HepG2 (cell line): ENCODE results near the gene GFRA1. TPM values are rescaled to one million over a fixed set of nuclear protein-coding genes. Genes with fewer than 3 reads are reported as not detected.

ENCODE experiments used
- ATAC-seq: fragments of 200-7000 bp; cut with Tn5 transposase; 3 replicates; pipeline ENCODE4 v1.9.1; 2020; ENCODE audit warnings: mild to moderate bottlenecking, moderate library complexity
- BruUV-seq: library from RNA; stranded (reverse); fragments of 400-500 nt; replicated peaks from 2 replicates; lab custom pipeline; 2021; lab: Mats Ljungman, UMichigan
- CTCF ChIA-PET: fragments of 300-600 bp; formaldehyde crosslinking; extraction: SDS; loops from one replicate; lab custom pipeline; 2021; ENCODE audit warnings: low total read pairs, inconsistent platforms, low intra/inter-chr PET ratio; lab: Yijun Ruan, JAX
- POLR2A ChIA-PET: fragments of 350-600 bp; sonication (Branson Sonifier 250); formaldehyde crosslinking; loops from one replicate; lab custom pipeline; 2020; ENCODE audit warnings: antibody characterized with exemption, inconsistent platforms; lab: Yijun Ruan, JAX
- DNase-seq: peaks from one replicate; pipeline ENCODE4 v3.0.0-alpha.2; 2015; ENCODE audit warnings: low spot score
- FAIRE-seq: peaks from 3 replicates; lab custom pipeline; 2011; peaks lifted over from hg19 to GRCh38; lab: Jason Lieb, UNC
- H2AFZ ChIP-seq: one replicate; pipeline ENCODE4 v1.6.1; 2011; ENCODE audit warnings: low read length, inconsistent platforms
- H3K27ac ChIP-seq: fragments of 300-600 bp; 3 replicates; pipeline ENCODE4 v1.8.0; 2011; ENCODE audit warnings: mixed run types, mild to moderate bottlenecking, mixed read lengths, low read length, inconsistent platforms; ENCODE audit not compliant: insufficient read depth; ENCODE audit errors: extremely low read length
- H3K27me3 ChIP-seq, 2 experiments: fragments of 200-600 bp in 1 of 2; 2 replicates in 1 of 2; 3 replicates in 1 of 2; pipeline versions ENCODE4 v1.6.0 to v1.8.0; 2011; ENCODE audit warnings: low read length in 2 of 2, mild to moderate bottlenecking in 2 of 2, moderate library complexity in 2 of 2, inconsistent platforms in 1 of 2; ENCODE audit not compliant: insufficient read depth in 2 of 2, control insufficient read depth in 1 of 2
- H3K36me3 ChIP-seq, 2 experiments: fragments of 200-600 bp in 1 of 2; replicated peaks in 1 of 2; 2 replicates in 1 of 2; 3 replicates in 1 of 2; pipeline versions ENCODE4 v1.5.1 to v1.8.0; 2011; ENCODE audit warnings: low read length in 2 of 2, inconsistent platforms in 1 of 2; ENCODE audit not compliant: insufficient read depth in 2 of 2, control insufficient read depth in 1 of 2
- H3K4me1 ChIP-seq: 2 replicates; pipeline ENCODE4 v1.5.1; 2012; ENCODE audit warnings: low read length, inconsistent platforms; ENCODE audit not compliant: insufficient read depth
- H3K4me2 ChIP-seq: 2 replicates; pipeline ENCODE4 v1.6.0; 2011; ENCODE audit warnings: low read depth, low read length, inconsistent platforms
- H3K4me3 ChIP-seq, 3 experiments: fragments of 200-600 bp in 1 of 3; sonication (generic), shearing (Covaris generic) in 1 of 3; replicated peaks in 1 of 3; 2 replicates each; pipeline ENCODE4 v1.5.1; 2011 to 2016; ENCODE audit warnings: low read length in 3 of 3, inconsistent platforms in 2 of 3, low read depth in 2 of 3, mild to moderate bottlenecking in 2 of 3, control low read depth in 1 of 3, mixed read lengths in 1 of 3; ENCODE audit not compliant: insufficient read depth in 1 of 3
- H3K79me2 ChIP-seq: one replicate; pipeline ENCODE4 v1.6.1; 2011; ENCODE audit warnings: low read length, inconsistent platforms; ENCODE audit not compliant: insufficient read depth
- H3K9ac ChIP-seq: 2 replicates; pipeline ENCODE4 v1.6.0; 2011; ENCODE audit warnings: mild to moderate bottlenecking, low read depth, low read length, inconsistent platforms; ENCODE audit not compliant: insufficient read depth
- H3K9me3 ChIP-seq: 2 replicates; pipeline ENCODE4 v1.5.1; 2012; ENCODE audit warnings: mild to moderate bottlenecking, low read length
- H4K20me1 ChIP-seq: 2 replicates; pipeline ENCODE4 v1.6.0; 2011; ENCODE audit warnings: inconsistent platforms, mild to moderate bottlenecking, low read length, moderate library complexity; ENCODE audit not compliant: insufficient read depth
- CC2D1A ChIP-seq: sonication (generic); formaldehyde crosslinking; IDR thresholded peaks from 2 replicates; pipeline ENCODE4 v1.8.1; 2023; ENCODE audit warnings: mild to moderate bottlenecking, missing genetic modification reagents
- MAFK ChIP-seq, 2 experiments: IDR thresholded peaks in 1 of 2; conservative IDR thresholded peaks in 1 of 2; 2 replicates each; pipeline ENCODE4 v1.6.1; 2011; ENCODE audit warnings: improper control_type of control experiment in 2 of 2, low read length in 2 of 2
- MBD4 ChIP-seq: IDR thresholded peaks from 2 replicates; pipeline ENCODE4 v1.6.1; 2012; ENCODE audit warnings: low read length, inconsistent platforms, borderline replicate concordance
- ZIK1 ChIP-seq: sonication (generic); formaldehyde crosslinking; IDR thresholded peaks from 2 replicates; pipeline ENCODE4 v1.5.0; 2020; ENCODE audit warnings: mild to moderate bottlenecking, low read depth, missing genetic modification reagents, borderline replicate concordance
- ZNF451 ChIP-seq: sonication (generic); formaldehyde crosslinking; IDR thresholded peaks from 2 replicates; pipeline ENCODE4 v1.5.0; 2020; ENCODE audit warnings: mild to moderate bottlenecking, missing genetic modification reagents
- WGBS: methylation state at CpG from one replicate; pipeline ENCODE4 v1.1.6; 2017; ENCODE audit warnings: low lambda C conversion rate; 5-methylcytosine and 5-hydroxymethylcytosine counted together
- in situ Hi-C: cut with HindIII; loops from 2 replicates; pipeline ENCODE4 v1.10.0; 2017; ENCODE audit warnings: low pct_unique_long_range_greater_than_20kb; ENCODE audit not compliant: extremely low pct_ligation_motif_present
- intact Hi-C: fragments of 100-400 bp; cut with micrococcal nuclease; formaldehyde crosslinking; loops from one replicate; pipeline ENCODE4 v1.10.0; 2022; ENCODE audit not compliant: unreplicated experiment
- polyA plus RNA-seq, 8 experiments: library from polyadenylated mRNA; depleted of rRNA in 3 of 8; stranded (reverse) in 7 of 8; unstranded in 1 of 8; fragments of >200 nt; fragmentation: Illumina TruSeq in 4 of 8; extraction: Trizol in 4 of 8; gene quantifications; 2 replicates each; pipeline versions ENCODE4 v1.2.1 to v1.2.3, GENCODE V29; 2011 to 2016; ENCODE audit warnings: low read depth in 4 of 8, missing spikeins in 1 of 8, mixed read lengths in 1 of 8; ENCODE audit not compliant: insufficient read depth in 1 of 8
- total RNA-seq, 5 experiments: library from RNA; depleted of rRNA; stranded (reverse); fragments of >200 nt; fragmentation: Illumina TruSeq; extraction: Trizol; gene quantifications; 2 replicates each; pipeline ENCODE4 v1.2.3, GENCODE V29; 2016; ENCODE audit warnings: low read depth in 1 of 5
- TF ChIP-seq, protein P1 (sequence below), 2 experiments: sonication (generic) in 1 of 2; formaldehyde crosslinking in 1 of 2; IDR thresholded peaks; 2 replicates each; pipeline versions ENCODE4 v1.6.1 to v1.9.0; 2014 to 2022; ENCODE audit warnings: antibody characterized with exemption in 1 of 2, borderline replicate concordance in 1 of 2, inconsistent platforms in 1 of 2, low read depth in 1 of 2, missing genetic modification reagents in 1 of 2
- TF ChIP-seq, protein P2 (sequence below): sonication (generic); formaldehyde crosslinking; IDR thresholded peaks from 2 replicates; pipeline ENCODE4 v1.4.0; 2020; ENCODE audit warnings: mild to moderate bottlenecking, low read depth, missing genetic modification reagents
- TF ChIP-seq, protein P3 (sequence below): sonication (generic); formaldehyde crosslinking; IDR thresholded peaks from 2 replicates; pipeline ENCODE4 v1.4.0; 2020; ENCODE audit warnings: missing genetic modification reagents, mild to moderate bottlenecking, borderline replicate concordance
- TF ChIP-seq, protein P4 (sequence below): fragments of 450-650 bp; IDR thresholded peaks from 2 replicates; pipeline ENCODE4 v1.6.1; 2016
- TF ChIP-seq, protein P5 (sequence below): sonication (generic); formaldehyde crosslinking; IDR thresholded peaks from 2 replicates; pipeline ENCODE4 v1.5.0; 2020; ENCODE audit warnings: missing genetic modification reagents, mild to moderate bottlenecking, borderline replicate concordance

Gene GFRA1
- total and polyA plus RNA-seq, 2 of the 13 experiments (the other 11 are each of a cell fraction or from before 2014, with no cell fraction given), result not detected

DNA sequence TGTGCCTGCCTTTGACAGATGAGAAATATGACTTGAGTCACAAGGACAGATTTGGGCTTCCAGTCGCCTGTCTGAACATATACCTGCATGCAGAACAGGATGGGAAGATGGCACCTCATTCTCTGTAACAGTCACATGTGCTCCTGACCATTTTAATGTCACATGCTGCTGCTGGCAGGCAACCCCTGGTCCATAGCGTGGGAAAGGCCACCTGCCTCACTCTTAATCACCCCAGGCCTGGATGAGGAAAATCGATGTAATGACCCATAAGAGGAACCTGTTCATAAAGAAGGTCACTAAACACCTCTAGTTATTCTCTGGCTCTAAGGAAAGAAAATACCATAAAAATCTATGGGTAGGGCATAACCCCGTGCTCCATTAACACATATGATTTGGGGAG, 110.2 kb downstream of the GFRA1 start:
- DNase-seq (no peak), FAIRE-seq (no peak), ATAC-seq (no peak)
- H3K4me2 ChIP-seq, result no peak overlapping the region
- no peaks in the 10 kb centered on the region for H3K27me3 ChIP-seq
- H3K4me1 ChIP-seq, result no peaks in the 10 kb centered on the region
- H4K20me1 ChIP-seq, result no peaks in the 10 kb centered on the region
- no peak overlapping the region for H3K9ac ChIP-seq
- WGBS, result 0% methylated on average over 4 of the region's 4 CpGs
- BruUV-seq, result no TSS peak
- H3K9me3 ChIP-seq, result peaks cover 7% of the 10 kb centered on the region; the same call in 1 of the 2 replicates
- intact Hi-C loops, result no loop called here
- CTCF ChIA-PET, result no interaction called here
- H3K4me3 ChIP-seq, result no peak overlapping the region
- no peak overlapping the region for H2AFZ ChIP-seq
- in situ Hi-C loops, result no loop called here
- H3K27ac ChIP-seq, result no peak overlapping the region
- no peaks in the 10 kb centered on the region for H3K79me2 ChIP-seq
- no peaks in the 10 kb centered on the region for H3K36me3 ChIP-seq
- POLR2A ChIA-PET, result no interaction called here
- no peak for TF ChIP-seq ZIK1
- TF ChIP-seq, protein P1, sequence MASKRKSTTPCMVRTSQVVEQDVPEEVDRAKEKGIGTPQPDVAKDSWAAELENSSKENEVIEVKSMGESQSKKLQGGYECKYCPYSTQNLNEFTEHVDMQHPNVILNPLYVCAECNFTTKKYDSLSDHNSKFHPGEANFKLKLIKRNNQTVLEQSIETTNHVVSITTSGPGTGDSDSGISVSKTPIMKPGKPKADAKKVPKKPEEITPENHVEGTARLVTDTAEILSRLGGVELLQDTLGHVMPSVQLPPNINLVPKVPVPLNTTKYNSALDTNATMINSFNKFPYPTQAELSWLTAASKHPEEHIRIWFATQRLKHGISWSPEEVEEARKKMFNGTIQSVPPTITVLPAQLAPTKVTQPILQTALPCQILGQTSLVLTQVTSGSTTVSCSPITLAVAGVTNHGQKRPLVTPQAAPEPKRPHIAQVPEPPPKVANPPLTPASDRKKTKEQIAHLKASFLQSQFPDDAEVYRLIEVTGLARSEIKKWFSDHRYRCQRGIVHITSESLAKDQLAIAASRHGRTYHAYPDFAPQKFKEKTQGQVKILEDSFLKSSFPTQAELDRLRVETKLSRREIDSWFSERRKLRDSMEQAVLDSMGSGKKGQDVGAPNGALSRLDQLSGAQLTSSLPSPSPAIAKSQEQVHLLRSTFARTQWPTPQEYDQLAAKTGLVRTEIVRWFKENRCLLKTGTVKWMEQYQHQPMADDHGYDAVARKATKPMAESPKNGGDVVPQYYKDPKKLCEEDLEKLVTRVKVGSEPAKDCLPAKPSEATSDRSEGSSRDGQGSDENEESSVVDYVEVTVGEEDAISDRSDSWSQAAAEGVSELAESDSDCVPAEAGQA (IDR thresholded peaks at IDR 0.05; ENCODE audit: low read depth), result no peak
- TF ChIP-seq, protein P1 (CRISPR knock-in tag; IDR thresholded peaks at IDR 0.05; ENCODE audit: borderline replicate concordance), result no peak
- no peak for TF ChIP-seq CC2D1A
- TF ChIP-seq ZNF451 (CRISPR knock-in tag), result no peak
- TF ChIP-seq, protein P2, sequence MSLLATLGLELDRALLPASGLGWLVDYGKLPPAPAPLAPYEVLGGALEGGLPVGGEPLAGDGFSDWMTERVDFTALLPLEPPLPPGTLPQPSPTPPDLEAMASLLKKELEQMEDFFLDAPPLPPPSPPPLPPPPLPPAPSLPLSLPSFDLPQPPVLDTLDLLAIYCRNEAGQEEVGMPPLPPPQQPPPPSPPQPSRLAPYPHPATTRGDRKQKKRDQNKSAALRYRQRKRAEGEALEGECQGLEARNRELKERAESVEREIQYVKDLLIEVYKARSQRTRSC (CRISPR knock-in tag), result no peak
- TF ChIP-seq MBD4, result no peak
- TF ChIP-seq, protein P3, sequence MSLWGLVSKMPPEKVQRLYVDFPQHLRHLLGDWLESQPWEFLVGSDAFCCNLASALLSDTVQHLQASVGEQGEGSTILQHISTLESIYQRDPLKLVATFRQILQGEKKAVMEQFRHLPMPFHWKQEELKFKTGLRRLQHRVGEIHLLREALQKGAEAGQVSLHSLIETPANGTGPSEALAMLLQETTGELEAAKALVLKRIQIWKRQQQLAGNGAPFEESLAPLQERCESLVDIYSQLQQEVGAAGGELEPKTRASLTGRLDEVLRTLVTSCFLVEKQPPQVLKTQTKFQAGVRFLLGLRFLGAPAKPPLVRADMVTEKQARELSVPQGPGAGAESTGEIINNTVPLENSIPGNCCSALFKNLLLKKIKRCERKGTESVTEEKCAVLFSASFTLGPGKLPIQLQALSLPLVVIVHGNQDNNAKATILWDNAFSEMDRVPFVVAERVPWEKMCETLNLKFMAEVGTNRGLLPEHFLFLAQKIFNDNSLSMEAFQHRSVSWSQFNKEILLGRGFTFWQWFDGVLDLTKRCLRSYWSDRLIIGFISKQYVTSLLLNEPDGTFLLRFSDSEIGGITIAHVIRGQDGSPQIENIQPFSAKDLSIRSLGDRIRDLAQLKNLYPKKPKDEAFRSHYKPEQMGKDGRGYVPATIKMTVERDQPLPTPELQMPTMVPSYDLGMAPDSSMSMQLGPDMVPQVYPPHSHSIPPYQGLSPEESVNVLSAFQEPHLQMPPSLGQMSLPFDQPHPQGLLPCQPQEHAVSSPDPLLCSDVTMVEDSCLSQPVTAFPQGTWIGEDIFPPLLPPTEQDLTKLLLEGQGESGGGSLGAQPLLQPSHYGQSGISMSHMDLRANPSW (CRISPR knock-in tag), result no peak
- TF ChIP-seq, protein P4, sequence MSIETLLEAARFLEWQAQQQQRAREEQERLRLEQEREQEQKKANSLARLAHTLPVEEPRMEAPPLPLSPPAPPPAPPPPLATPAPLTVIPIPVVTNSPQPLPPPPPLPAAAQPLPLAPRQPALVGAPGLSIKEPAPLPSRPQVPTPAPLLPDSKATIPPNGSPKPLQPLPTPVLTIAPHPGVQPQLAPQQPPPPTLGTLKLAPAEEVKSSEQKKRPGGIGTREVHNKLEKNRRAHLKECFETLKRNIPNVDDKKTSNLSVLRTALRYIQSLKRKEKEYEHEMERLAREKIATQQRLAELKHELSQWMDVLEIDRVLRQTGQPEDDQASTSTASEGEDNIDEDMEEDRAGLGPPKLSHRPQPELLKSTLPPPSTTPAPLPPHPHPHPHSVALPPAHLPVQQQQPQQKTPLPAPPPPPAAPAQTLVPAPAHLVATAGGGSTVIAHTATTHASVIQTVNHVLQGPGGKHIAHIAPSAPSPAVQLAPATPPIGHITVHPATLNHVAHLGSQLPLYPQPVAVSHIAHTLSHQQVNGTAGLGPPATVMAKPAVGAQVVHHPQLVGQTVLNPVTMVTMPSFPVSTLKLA, result no peak
- TF ChIP-seq, protein P5, sequence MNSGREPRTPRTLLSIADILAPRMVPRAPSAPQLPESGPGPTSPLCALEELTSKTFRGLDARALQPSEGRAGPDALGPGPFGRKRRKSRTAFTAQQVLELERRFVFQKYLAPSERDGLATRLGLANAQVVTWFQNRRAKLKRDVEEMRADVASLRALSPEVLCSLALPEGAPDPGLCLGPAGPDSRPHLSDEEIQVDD (CRISPR knock-in tag), result no peak
- TF ChIP-seq MAFK (conservative IDR thresholded peaks at IDR 0.05 in 1 of 2, IDR thresholded peaks at IDR 0.05 in 1 of 2; ENCODE audit: low read length in 2 of 2), result no peak
